ENCODE measurements around the gene CNGA2. TPM values are rescaled to one million over a fixed set of nuclear protein-coding genes. Genes with fewer than 3 reads are reported as not detected.

CNGA2 gene
- total RNA-seq, 2 donors from 2014 or later: not detected

DNA sequence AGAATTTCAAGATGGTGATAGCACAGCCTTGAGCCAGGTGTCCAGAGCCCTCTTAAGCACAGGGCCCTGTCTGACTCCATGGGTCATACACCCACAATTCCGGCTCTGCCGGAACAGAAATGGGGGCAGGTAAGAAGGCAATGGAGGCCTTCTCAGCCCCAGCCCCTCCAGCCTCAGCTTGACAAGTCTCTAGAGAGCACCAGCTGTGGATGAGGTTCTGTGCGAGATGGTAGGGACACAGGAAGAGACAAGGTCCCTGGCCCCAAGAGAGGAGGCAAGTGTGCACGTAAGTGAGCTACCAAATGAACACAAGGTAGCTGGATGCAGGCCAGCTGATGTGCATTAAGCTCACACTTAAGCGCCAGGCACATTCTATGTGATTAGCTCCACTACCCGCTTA lies 41.7 kb upstream of the CNGA2 start:
- Histone ChIP-seq H3K27me3 (ENCODE audit: control insufficient read depth, insufficient read depth, low read length, poor library complexity, severe bottlenecking) (no peaks in the 10 kb centered on the region), H3K9ac (ENCODE audit: extremely low read depth, low read length, poor library complexity, severe bottlenecking) (no peak overlapping the region), H3K4me1 (ENCODE audit: control insufficient read depth, insufficient read depth, low read length) (no peaks in the 10 kb centered on the region), H3K36me3 (ENCODE audit: control insufficient read depth, insufficient read depth, low read length) (no peaks in the 10 kb centered on the region), H3K27ac (ENCODE audit: low read depth, low read length) (no peak overlapping the region), H3K9me3 (ENCODE audit: control insufficient read depth, low read length) (no peaks in the 10 kb centered on the region), H3K4me3 (ENCODE audit: low read length) (no peak overlapping the region)
- DNase-seq: no peak
- Mint-ChIP-seq H3K4me1 (peaks cover 5% of the 10 kb centered on the region), H3K9me3 (peaks cover 26% of the 10 kb centered on the region), H3K36me3 (ENCODE audit: low read depth) (no peaks in the 10 kb centered on the region), H3K4me3 (no peak overlapping the region), H3K27me3 (ENCODE audit: insufficient read depth) (peaks cover 25% of the 10 kb centered on the region), H3K27ac (no peak overlapping the region)
- 84 to 98% methylated on average over 3 to 6 of the region's 6 CpGs for WGBS, 2 experiments (ENCODE audit: insufficient coverage in 1 of 2, insufficient read length in 1 of 2)
- TF ChIP-seq, protein P1, sequence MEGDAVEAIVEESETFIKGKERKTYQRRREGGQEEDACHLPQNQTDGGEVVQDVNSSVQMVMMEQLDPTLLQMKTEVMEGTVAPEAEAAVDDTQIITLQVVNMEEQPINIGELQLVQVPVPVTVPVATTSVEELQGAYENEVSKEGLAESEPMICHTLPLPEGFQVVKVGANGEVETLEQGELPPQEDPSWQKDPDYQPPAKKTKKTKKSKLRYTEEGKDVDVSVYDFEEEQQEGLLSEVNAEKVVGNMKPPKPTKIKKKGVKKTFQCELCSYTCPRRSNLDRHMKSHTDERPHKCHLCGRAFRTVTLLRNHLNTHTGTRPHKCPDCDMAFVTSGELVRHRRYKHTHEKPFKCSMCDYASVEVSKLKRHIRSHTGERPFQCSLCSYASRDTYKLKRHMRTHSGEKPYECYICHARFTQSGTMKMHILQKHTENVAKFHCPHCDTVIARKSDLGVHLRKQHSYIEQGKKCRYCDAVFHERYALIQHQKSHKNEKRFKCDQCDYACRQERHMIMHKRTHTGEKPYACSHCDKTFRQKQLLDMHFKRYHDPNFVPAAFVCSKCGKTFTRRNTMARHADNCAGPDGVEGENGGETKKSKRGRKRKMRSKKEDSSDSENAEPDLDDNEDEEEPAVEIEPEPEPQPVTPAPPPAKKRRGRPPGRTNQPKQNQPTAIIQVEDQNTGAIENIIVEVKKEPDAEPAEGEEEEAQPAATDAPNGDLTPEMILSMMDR (conservative IDR thresholded peaks at IDR 0.05): no peak

DNA sequence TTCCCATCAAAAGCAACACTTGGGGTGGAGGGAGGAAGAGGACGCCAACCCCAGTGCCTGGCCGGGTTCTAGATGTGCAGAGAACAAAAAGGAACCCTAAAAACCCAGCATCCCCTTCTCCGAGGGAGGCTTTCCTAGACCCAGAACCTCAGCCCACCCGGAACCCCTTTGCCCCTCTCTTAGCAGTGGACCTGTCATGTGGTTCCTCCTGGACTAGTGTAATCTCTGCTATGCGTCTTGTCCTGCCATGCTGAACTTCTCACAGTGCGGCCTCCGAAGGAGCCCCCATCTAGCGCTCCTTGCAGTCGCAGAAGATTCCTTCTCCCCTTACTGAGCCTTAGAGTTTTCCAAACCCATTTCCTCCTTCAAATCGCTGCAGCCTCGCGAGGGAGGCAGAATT lies 40.4 kb upstream of the CNGA2 start:
- H3K4me3 ChIP-seq (ENCODE audit: low read length): no peak overlapping the region

DNA sequence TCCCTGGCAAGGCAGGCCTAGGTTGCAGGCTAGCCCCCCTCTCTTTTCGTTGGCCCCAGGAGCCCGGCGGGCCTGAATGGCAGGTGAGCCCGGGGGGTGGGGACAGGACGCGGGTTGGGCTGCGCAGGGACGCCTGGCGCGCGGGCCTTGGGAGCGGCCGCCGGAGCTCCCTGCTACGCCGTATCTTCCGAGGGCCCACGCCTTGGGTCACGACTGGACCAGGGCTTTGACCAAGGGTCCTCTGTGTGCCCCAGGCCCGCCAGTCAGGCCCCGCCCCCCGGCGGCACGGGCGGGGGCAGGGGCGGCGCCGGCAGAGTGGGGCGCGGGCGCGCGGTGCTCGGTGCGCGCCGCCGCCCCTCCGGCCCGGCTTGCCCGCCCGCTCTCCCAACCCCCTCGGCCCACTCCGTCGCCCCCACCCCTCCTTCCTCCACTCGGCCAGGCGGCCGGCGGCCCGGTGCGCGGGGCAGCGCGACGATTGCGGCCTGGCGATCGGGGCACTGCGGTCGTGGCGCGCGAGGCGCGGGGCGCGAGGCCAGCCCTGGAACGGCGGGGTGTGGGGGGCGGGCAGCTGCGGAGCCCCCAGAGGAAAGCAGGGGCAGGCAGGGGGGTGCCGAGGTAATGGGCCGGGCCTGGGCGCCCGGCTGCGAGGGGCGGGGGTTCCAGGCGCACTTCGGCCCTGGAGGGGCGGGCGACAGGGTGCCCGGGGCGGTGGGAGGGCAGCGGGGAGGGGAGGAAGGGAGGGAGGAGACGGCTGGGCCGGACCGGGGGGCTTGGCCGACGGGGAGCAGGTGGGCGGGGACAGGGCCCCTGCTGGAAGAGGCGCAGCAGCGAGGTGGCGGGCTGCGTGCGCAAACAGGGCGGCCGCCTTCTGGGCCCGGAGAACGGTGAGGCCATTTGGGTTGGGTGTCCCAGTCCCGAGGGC lies 39.6 kb upstream of the CNGA2 start, which contains the start of gene PRRG3:
Gene PRRG3, plus strand, starts transcription at position 798 of the 922 bp plus-strand sequence. CDS start 3,357 bp downstream, outside the sequence.
- Histone ChIP-seq H3K27me3 (ENCODE audit: control insufficient read depth, insufficient read depth, low read length, poor library complexity, severe bottlenecking) (no peaks in the 10 kb centered on the region), H3K27ac (ENCODE audit: low read depth, low read length) (no peak within 1 kb of the TSS), H3K4me1 (ENCODE audit: control insufficient read depth, insufficient read depth, low read length) (no peaks in the 10 kb centered on the region), H3K9ac (ENCODE audit: extremely low read depth, low read length, poor library complexity, severe bottlenecking) (no peak within 1 kb of the TSS), H3K36me3 (ENCODE audit: control insufficient read depth, insufficient read depth, low read length) (no peaks in the 10 kb centered on the region), H3K4me3 (ENCODE audit: low read length) (peak within 1 kb of the TSS; percentile 74), H3K9me3 (ENCODE audit: control insufficient read depth, low read length) (no peaks in the 10 kb centered on the region)
- 4 to 20% methylated on average over 4 to 66 of the region's 100 CpGs for WGBS, 2 experiments (ENCODE audit: insufficient coverage in 1 of 2, insufficient read length in 1 of 2)
- peaks cover 40% of the 10 kb centered on the region for H3K9me3 Mint-ChIP-seq
- peak; percentile 69 for DNase-seq
- peaks cover 5% of the 10 kb centered on the region for H3K4me1 Mint-ChIP-seq
- TF ChIP-seq, protein P1 (conservative IDR thresholded peaks at IDR 0.05): no peak
- H3K36me3 Mint-ChIP-seq (ENCODE audit: low read depth): no peaks in the 10 kb centered on the region
- H3K4me3 Mint-ChIP-seq: peak within 1 kb of the TSS; percentile 65
- peaks cover 25% of the 10 kb centered on the region for H3K27me3 Mint-ChIP-seq (ENCODE audit: insufficient read depth)
- no peak within 1 kb of the TSS for H3K27ac Mint-ChIP-seq

More for the DNA sequence above, 40.4 kb upstream of the CNGA2 start:
- no peaks in the 10 kb centered on the region for H3K4me1 ChIP-seq (ENCODE audit: control insufficient read depth, insufficient read depth, low read length)
- peaks cover 5% of the 10 kb centered on the region for H3K4me1 Mint-ChIP-seq
- H3K36me3 Mint-ChIP-seq (ENCODE audit: low read depth): no peaks in the 10 kb centered on the region
- TF ChIP-seq, protein P1 (conservative IDR thresholded peaks at IDR 0.05): no peak
- WGBS, 2 experiments (ENCODE audit: insufficient coverage in 1 of 2, insufficient read length in 1 of 2): 80 to 93% methylated on average over 3 to 11 of the region's 12 CpGs
- no peak overlapping the region for H3K27ac ChIP-seq (ENCODE audit: low read depth, low read length)
- H3K4me3 Mint-ChIP-seq: peak overlapping the region; percentile 49
- no peak for DNase-seq
- peaks cover 38% of the 10 kb centered on the region for H3K9me3 Mint-ChIP-seq
- no peak overlapping the region for H3K27ac Mint-ChIP-seq
- H3K9me3 ChIP-seq (ENCODE audit: control insufficient read depth, low read length): no peaks in the 10 kb centered on the region
- no peaks in the 10 kb centered on the region for H3K36me3 ChIP-seq (ENCODE audit: control insufficient read depth, insufficient read depth, low read length)
- H3K27me3 ChIP-seq (ENCODE audit: control insufficient read depth, insufficient read depth, low read length, poor library complexity, severe bottlenecking): no peaks in the 10 kb centered on the region
- peaks cover 25% of the 10 kb centered on the region for H3K27me3 Mint-ChIP-seq (ENCODE audit: insufficient read depth)
- H3K9ac ChIP-seq (ENCODE audit: extremely low read depth, low read length, poor library complexity, severe bottlenecking): no peak overlapping the region

Measured in endodermal cell (in vitro differentiated cells).